Activated naive CD8-positive, alpha-beta T cell (primary cell): ENCODE data around the gene MS4A14.

Experiments
- H3K27ac Mint-ChIP-seq: one replicate; pipeline ENCODE4 v1.8.0; 2021; ENCODE audit warnings: mixed read lengths
- H3K27me3 Mint-ChIP-seq: one replicate; pipeline ENCODE4 v1.8.0; 2021; ENCODE audit warnings: mixed read lengths
- H3K36me3 Mint-ChIP-seq: one replicate; pipeline ENCODE4 v1.8.0; 2021; ENCODE audit warnings: mixed read lengths
- H3K4me1 Mint-ChIP-seq: one replicate; pipeline ENCODE4 v1.8.0; 2021; ENCODE audit warnings: low read depth, mixed read lengths
- H3K4me3 Mint-ChIP-seq: one replicate; pipeline ENCODE4 v1.8.0; 2021; ENCODE audit warnings: mild to moderate bottlenecking, mixed read lengths
- H3K9me3 Mint-ChIP-seq: one replicate; pipeline ENCODE4 v1.8.0; 2021; ENCODE audit warnings: low read depth, mixed read lengths

Gene MS4A14

DNA sequence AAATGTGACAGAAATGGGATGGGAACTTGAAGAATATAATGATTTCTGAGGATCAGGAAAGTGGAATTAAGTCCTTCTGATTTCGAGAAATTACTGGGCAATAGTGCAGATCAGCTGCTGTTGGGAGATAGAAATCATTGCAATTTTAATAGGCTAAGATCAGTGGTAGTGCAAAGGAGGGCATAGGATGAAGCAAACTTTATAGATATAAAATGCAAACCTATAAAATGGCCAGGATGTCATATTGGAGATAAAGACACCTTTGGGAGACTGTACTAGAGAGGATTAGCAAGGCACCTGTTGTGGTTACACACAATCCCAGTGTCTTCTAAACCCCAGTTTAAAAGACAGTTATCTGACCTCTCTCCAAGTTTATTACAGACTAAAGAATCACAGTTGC is 24.4 kb upstream of the MS4A14 start:
- H3K9me3 Mint-ChIP-seq: no peaks in the 10 kb centered on the region
- no peaks in the 10 kb centered on the region for H3K4me1 Mint-ChIP-seq
- no peaks in the 10 kb centered on the region for H3K27me3 Mint-ChIP-seq

DNA sequence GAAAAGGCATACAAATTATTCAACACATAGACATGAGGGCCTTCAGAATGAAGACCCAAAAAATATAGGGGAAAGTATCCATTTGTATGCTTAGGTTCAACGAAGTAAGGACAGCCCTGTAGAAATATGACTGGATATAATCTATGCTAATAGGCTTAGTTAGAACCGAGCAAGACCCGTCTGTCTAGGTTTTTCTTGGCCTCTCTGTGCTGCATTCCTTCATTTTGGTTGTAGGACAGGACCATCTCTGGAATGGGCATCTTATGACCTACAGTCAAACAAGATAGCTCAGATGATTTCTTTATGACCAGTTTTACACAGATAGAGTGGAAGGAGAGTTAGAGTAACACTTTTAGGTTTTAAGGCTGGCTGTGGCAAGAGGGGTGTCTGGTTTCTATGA is 23.5 kb upstream of the MS4A14 start:
- Mint-ChIP-seq H3K36me3 (no peaks in the 10 kb centered on the region), H3K4me3 (no peak overlapping the region), H3K9me3 (no peaks in the 10 kb centered on the region), H3K27ac (no peak overlapping the region), H3K4me1 (no peaks in the 10 kb centered on the region), H3K27me3 (no peaks in the 10 kb centered on the region)

More for the DNA sequence above, 24.4 kb upstream of the MS4A14 start:
- Mint-ChIP-seq H3K4me3 (no peak overlapping the region), H3K36me3 (no peaks in the 10 kb centered on the region), H3K27ac (no peak overlapping the region)

DNA sequence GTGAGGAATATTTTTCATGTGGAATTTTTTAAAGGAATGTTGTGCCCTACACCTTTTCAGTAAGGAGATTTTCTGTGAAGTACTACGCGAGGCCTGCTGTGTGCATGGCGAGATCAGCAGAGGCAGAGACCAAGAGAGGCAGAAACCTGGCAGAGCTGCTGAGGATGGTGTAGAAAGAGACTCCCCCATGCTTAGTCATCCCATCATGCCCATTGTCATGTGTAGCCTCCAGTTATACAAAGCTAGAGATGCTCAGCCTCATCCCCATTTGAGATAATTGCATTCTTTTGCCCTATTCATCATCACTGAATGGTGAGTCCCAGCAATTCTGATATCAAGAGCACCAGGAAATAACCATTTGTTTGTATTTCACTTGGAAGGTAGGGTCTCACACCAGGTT is 20.9 kb upstream of the MS4A14 start:
- H3K4me3 Mint-ChIP-seq: no peak overlapping the region
- H3K36me3 Mint-ChIP-seq: no peaks in the 10 kb centered on the region
- peaks cover 6% of the 10 kb centered on the region for H3K4me1 Mint-ChIP-seq
- H3K9me3 Mint-ChIP-seq: no peaks in the 10 kb centered on the region
- H3K27me3 Mint-ChIP-seq: no peaks in the 10 kb centered on the region
- no peak overlapping the region for H3K27ac Mint-ChIP-seq

DNA sequence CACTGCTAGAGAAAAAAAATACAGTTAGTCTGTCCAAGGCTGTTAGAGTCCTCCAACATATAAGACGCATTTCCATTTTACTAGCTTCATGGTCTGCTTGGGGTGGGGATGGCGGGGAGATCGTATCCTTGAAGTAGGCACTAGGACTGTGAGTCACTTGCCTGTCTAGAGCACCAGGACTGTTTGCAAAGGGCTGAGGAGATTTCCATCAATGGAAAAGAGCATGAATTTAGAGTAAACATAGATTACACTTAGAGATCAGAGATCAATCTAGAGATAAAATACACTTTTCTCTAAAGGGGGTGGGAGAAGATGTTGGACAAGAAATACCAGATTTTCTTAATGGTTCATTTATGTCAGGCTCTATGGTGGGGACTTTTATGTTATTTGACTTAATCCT is 19.7 kb upstream of the MS4A14 start:
- peaks cover 6% of the 10 kb centered on the region for H3K4me1 Mint-ChIP-seq
- no peaks in the 10 kb centered on the region for H3K9me3 Mint-ChIP-seq
- no peak overlapping the region for H3K4me3 Mint-ChIP-seq
- no peaks in the 10 kb centered on the region for H3K36me3 Mint-ChIP-seq
- no peak overlapping the region for H3K27ac Mint-ChIP-seq
- no peaks in the 10 kb centered on the region for H3K27me3 Mint-ChIP-seq

DNA sequence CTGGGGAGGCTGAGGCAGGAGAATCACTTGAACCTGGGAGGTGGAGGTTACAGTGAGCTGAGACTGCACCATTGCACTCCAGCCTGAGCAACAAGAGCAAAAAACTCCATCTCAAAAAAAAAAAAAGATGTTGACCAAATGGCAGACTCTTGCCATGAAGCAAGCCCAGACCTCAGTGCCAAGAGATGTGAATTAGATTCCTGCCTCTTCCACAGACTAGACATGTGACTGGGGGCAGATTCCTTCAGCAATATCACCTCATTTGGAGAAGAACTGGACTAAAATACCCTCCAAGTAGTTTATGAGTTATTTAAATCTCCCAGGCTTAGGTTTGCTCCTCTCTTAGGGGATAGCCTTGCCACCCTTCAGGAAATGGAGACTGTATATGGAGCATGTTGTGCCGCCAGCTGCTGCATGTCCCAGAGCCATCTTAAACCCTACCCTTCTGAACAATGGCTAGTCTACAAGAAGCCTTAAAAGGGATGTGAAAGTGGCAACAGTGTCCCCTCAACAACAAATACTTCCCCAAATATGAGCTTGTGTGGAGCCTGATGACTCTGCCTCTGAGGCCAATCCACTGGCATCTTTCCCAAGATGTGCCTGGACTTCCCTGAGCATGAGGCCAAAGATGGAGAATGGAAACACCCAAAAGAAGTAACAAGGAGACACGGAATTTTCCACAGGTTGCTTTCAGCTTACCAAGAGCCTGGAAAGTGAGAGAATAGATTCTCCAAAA is 18.7 kb upstream of the MS4A14 start:
- Mint-ChIP-seq H3K4me3 (no peak overlapping the region), H3K27me3 (no peaks in the 10 kb centered on the region), H3K9me3 (no peaks in the 10 kb centered on the region), H3K36me3 (no peaks in the 10 kb centered on the region), H3K27ac (no peak overlapping the region), H3K4me1 (peaks cover 6% of the 10 kb centered on the region)

DNA sequence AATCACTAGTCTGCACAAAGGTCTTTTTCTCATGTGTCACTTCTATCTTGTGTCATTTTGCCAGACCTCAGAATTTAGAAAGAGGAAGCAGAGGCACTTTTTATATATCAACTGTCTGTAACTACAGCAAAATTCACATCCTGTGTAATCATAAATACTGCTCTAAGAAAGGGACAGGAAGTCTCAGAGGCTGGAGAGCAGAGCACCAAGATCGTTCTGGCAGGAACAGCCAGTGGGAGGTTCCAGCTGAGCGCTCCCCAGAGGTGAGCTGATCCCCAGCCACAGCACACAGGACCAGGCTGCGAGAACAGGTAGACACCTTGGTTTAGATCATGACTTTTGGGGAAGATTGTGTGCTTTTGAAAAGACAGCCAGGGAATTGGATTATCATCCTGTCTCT is 17.9 kb upstream of the MS4A14 start, which contains the start of gene MS4A7:
Gene MS4A7 (plus strand): TSS at position 179 of the 400 bp plus-strand sequence. CDS start 4,610 bp downstream, outside the sequence.
- Mint-ChIP-seq H3K27ac (no peak within 1 kb of the TSS), H3K36me3 (no peaks in the 10 kb centered on the region), H3K4me3 (no peak within 1 kb of the TSS), H3K9me3 (no peaks in the 10 kb centered on the region), H3K27me3 (no peaks in the 10 kb centered on the region), H3K4me1 (peaks cover 6% of the 10 kb centered on the region)

DNA sequence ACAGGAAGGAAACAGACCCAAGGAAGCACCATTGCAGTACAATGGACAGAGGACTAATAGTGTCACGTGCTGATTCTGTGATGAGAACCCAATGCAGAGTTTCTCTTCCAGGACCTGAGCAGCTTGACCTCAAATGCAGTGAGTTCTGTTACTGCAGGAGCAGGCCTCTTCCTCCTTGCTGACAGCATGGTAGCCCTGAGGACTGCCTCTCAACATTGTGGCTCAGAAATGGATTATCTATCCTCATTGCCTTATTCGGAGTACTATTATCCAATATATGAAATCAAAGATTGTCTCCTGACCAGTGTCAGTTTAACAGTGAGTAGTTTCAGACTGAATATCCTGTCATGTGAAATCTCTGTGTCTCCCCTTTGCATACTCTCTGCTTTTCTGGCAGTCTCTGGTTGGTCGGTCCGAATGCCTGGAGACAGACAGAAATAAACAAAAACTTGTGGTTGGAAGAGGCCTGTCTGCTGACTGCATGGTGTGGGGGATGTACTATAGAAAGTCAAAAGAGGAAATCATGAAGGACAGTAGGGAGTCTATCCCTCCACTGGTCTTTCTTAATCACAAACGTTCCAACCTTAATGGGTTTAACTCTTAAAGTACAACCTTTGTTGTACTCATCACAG is 6.9 kb upstream of the MS4A14 start:
- no peaks in the 10 kb centered on the region for H3K36me3 Mint-ChIP-seq
- H3K4me3 Mint-ChIP-seq: no peak overlapping the region
- H3K4me1 Mint-ChIP-seq: no peaks in the 10 kb centered on the region
- H3K9me3 Mint-ChIP-seq: no peaks in the 10 kb centered on the region
- no peak overlapping the region for H3K27ac Mint-ChIP-seq
- no peaks in the 10 kb centered on the region for H3K27me3 Mint-ChIP-seq

DNA sequence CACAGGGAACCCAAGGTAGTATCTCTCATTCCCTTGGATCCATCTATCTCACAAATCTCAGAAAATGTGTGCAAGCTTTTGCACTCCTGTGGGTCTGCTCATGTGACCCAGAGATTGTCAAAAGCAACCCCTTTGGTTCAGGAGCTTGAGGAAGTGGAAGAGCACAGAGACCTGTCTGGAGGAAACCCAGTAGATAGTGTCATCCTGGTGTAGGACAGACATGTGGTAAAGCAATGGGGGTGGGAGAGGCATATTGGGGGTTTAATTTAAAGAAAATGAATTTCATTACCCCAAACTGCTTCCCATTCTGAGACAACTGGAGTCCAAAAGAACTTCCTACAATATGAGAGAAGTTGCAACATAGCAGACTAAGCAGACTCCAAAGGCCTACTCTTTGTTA is 5.8 kb upstream of the MS4A14 start:
- no peak overlapping the region for H3K4me3 Mint-ChIP-seq
- no peaks in the 10 kb centered on the region for H3K9me3 Mint-ChIP-seq
- H3K36me3 Mint-ChIP-seq: no peaks in the 10 kb centered on the region
- no peak overlapping the region for H3K27ac Mint-ChIP-seq
- no peaks in the 10 kb centered on the region for H3K27me3 Mint-ChIP-seq
- H3K4me1 Mint-ChIP-seq: no peaks in the 10 kb centered on the region

DNA sequence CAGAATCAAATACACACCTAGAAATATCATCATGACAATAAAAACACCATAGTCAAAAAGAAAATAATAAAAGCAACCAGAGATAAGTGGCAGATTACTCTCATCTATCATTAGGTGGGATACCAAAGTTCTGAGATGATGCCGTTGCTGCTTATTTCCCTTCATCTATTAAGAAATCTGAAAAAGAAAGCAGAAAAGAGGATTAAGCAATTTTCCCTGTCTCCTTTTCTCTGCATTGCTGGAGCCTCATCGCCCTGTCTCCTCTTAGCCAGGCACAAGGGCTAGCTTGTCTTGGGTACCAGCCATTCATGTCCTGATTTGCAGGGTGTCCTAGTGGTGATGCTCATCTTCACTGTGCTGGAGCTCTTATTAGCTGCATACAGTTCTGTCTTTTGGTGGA is 3.9 kb upstream of the MS4A14 start:
- Mint-ChIP-seq H3K27me3 (no peaks in the 10 kb centered on the region), H3K27ac (no peak overlapping the region), H3K36me3 (no peaks in the 10 kb centered on the region)

DNA sequence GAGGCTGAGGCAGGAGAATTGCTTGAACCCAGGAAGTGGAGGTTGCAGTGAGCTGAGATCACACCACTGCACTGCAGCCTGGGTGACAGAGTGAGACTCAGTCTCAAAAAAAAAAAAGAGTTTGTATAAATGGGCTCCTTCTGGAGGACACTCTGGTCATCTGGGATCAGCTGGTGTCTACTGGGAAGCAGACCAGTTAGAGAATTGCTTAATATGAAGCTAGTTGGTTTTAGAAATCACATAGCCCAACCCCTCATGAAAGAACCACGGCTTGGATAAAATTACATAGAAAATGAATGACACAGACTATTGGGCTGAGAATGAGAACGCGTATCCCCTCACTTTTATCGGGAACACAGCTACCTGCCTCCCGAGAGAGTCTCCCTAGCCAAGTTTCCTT is 3.2 kb upstream of the MS4A14 start:
- Mint-ChIP-seq H3K4me3 (no peak overlapping the region), H3K4me1 (no peaks in the 10 kb centered on the region), H3K9me3 (no peaks in the 10 kb centered on the region), H3K27ac (no peak overlapping the region), H3K36me3 (no peaks in the 10 kb centered on the region), H3K27me3 (no peaks in the 10 kb centered on the region)

More for the DNA sequence above, 3.9 kb upstream of the MS4A14 start:
- no peaks in the 10 kb centered on the region for H3K4me1 Mint-ChIP-seq
- no peaks in the 10 kb centered on the region for H3K9me3 Mint-ChIP-seq
- no peak overlapping the region for H3K4me3 Mint-ChIP-seq

DNA sequence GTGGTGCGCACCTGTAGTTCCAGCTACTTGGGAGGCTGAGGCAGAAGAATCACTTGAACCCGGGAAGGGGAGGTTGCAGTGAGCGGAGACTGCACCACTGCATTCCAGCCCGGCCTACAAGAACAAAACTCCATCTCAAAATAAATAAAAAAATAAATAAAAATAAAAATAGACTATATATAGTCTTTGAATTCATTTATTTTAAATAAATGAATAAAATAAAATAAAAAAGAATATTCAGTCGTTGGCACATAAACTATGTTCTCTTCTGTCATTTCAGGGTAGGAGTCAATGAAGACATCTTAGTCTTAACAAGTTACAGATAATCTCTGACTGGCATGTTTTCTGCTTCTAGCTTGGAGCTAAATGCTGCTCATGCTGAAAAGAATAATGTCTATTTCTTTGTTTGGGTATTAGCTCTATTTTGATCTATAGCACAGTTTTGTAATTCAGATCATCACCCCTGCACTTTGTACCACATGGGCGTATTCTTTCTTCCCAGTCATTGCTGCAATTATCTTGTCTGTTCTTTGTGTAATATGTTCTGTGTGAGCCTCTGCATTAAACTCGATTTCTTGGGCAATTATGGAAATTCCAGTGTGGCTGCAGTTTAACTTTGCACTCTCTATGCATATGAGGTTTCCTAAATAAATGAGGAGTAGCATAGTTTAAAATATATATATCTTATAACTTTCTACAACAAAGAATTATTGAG is 1.4 kb upstream of the MS4A14 start:
- Mint-ChIP-seq H3K9me3 (no peaks in the 10 kb centered on the region), H3K27me3 (peaks cover 4% of the 10 kb centered on the region), H3K36me3 (no peaks in the 10 kb centered on the region), H3K4me3 (no peak overlapping the region), H3K4me1 (no peaks in the 10 kb centered on the region), H3K27ac (no peak overlapping the region)

DNA sequence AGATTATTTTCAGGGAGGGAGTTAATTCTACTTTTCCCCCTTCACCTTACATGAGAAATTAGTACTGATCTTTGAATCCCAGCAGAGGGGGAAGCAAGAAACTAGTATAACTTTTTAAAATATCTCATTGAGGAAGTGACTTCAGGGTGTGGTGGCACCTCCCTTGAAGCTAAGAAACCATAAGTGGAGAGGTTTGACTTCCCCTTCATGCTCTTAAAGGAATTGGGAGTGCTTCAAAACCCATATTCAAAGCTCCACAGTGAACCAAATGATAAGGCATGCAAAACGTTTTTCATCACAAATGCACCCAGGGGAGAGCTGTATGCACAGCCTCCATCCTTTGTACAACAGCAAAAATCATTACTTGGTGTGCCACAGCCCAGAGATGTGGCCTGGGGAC is 540 bp downstream of the MS4A14 start:
- Mint-ChIP-seq H3K9me3 (no peaks in the 10 kb centered on the region), H3K4me3 (no peak overlapping the region), H3K4me1 (no peaks in the 10 kb centered on the region), H3K36me3 (no peaks in the 10 kb centered on the region), H3K27ac (no peak overlapping the region), H3K27me3 (peaks cover 4% of the 10 kb centered on the region)

DNA sequence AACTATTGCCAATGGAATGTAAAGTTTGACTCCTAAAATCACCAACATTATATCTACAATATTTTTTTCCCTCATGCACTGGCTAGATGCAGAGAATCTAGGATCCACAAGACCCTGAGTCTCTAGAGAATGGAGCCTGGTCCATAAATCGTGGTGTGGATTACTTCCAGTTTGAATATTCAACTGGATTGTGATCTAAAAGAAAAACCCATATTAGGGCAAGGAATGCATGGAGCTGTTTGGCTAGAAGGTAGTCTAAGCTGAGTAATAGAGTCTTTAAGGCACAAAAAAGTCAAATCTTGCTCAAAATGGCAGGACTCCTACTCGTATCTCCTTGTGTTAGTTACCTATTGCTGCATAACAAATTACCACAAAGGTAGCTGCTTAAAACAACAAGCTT is 23.8 kb downstream of the MS4A14 start:
- H3K27ac Mint-ChIP-seq: no peak overlapping the region
- peaks cover 6% of the 10 kb centered on the region for H3K9me3 Mint-ChIP-seq
- no peaks in the 10 kb centered on the region for H3K4me1 Mint-ChIP-seq
- peaks cover 22% of the 10 kb centered on the region for H3K27me3 Mint-ChIP-seq
- H3K36me3 Mint-ChIP-seq: no peaks in the 10 kb centered on the region
- H3K4me3 Mint-ChIP-seq: no peak overlapping the region

DNA sequence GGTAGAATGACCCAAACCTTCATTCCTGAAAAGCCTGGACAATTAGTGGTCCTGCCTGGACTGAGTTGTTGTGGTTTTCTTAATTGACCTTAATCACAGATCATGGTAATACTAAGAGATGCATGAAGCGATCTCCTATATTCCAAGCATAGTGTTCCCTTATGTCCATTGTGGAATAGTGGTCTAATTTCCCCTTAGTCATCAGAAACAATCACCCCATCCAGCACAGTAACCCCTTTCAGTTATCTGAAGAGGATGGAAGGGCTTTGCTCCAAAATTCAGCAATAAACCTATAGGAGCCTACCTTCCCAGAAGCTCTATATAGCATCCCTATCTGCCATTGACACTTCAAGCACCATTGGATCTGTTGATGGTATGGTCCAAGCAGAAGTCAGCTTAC is 26.4 kb downstream of the MS4A14 start:
- Mint-ChIP-seq H3K4me1 (no peaks in the 10 kb centered on the region), H3K36me3 (no peaks in the 10 kb centered on the region), H3K27me3 (peaks cover 8% of the 10 kb centered on the region), H3K9me3 (peaks cover 6% of the 10 kb centered on the region), H3K27ac (no peak overlapping the region), H3K4me3 (no peak overlapping the region)

DNA sequence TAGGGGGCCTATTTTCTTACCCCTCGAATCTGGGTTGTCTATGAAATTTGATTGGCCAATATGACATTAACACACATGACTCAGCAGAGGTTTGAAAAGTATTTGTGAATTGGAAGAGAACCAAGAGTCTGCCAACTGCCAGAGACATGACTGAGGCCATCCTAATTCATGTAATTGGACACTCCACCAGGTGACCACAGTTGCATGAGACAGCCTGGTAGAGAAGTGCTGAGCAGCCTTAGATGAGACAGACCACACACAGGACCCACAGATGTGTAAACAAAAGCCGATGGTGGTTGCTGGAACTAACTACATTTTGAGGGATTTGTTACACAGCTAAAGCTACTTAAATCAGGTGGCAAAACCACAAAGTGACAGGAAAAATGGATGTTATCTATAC is 32.3 kb downstream of the MS4A14 start:
- Mint-ChIP-seq H3K9me3 (no peaks in the 10 kb centered on the region), H3K36me3 (no peaks in the 10 kb centered on the region), H3K4me1 (no peaks in the 10 kb centered on the region), H3K27me3 (peaks cover 6% of the 10 kb centered on the region), H3K27ac (no peak overlapping the region), H3K4me3 (no peak overlapping the region)
